GM19455 (cell line): ENCODE measurements around the gene DPYD.

Experiments used
- ATAC-seq: cut with Tn5 transposase; IDR thresholded peaks from one replicate; pipeline ENCODE4 v1.9.1; 2021; ENCODE audit not compliant: unreplicated experiment

DPYD gene

GRCh38 chr1:97844552-97845089 is 76.2 kb downstream of the DPYD start:
- no peak for ATAC-seq

GRCh38 chr1:97841338-97841737 is 79.5 kb downstream of the DPYD start:
- ATAC-seq: no peak

GRCh38 chr1:97837161-97837560 is 83.7 kb downstream of the DPYD start:
- no peak for ATAC-seq

GRCh38 chr1:97834899-97835298 is 85.9 kb downstream of the DPYD start:
- ATAC-seq: no peak

GRCh38 chr1:97833881-97834280 is 87.0 kb downstream of the DPYD start:
- ATAC-seq: no peak

GRCh38 chr1:97832481-97832880 is 88.4 kb downstream of the DPYD start:
- ATAC-seq: no peak

GRCh38 chr1:97827887-97828286 is 92.9 kb downstream of the DPYD start:
- no peak for ATAC-seq

GRCh38 chr1:97826820-97827219 is 94.0 kb downstream of the DPYD start:
- no peak for ATAC-seq

GRCh38 chr1:97824624-97825023 is 96.2 kb downstream of the DPYD start:
- no peak for ATAC-seq

- ATAC-seq: no peak
Observed at GRCh38 chr1:97824200-97824599, 96.6 kb downstream of the DPYD start.

- no peak for ATAC-seq
Observed at GRCh38 chr1:97820470-97821188, 100.2 kb downstream of the DPYD start.

- no peak for ATAC-seq
Observed at GRCh38 chr1:97816927-97817326, 103.9 kb downstream of the DPYD start.

- no peak for ATAC-seq
Observed at GRCh38 chr1:97814804-97815203, 106.0 kb downstream of the DPYD start.

GRCh38 chr1:97814121-97814520 is 106.7 kb downstream of the DPYD start:
- no peak for ATAC-seq

GRCh38 chr1:97812076-97812475 is 108.8 kb downstream of the DPYD start:
- no peak for ATAC-seq

GRCh38 chr1:97806996-97807520 is 113.8 kb downstream of the DPYD start:
- no peak for ATAC-seq

- no peak for ATAC-seq
Observed at GRCh38 chr1:97806326-97806725, 114.5 kb downstream of the DPYD start.

- no peak for ATAC-seq
Observed at GRCh38 chr1:97805093-97805492, 115.7 kb downstream of the DPYD start.

GRCh38 chr1:97803026-97803425 is 117.8 kb downstream of the DPYD start:
- ATAC-seq: no peak

- ATAC-seq: no peak
Observed at GRCh38 chr1:97802011-97802410, 118.8 kb downstream of the DPYD start.

GRCh38 chr1:97797403-97798183 is 123.2 kb downstream of the DPYD start:
- ATAC-seq: no peak

GRCh38 chr1:97796711-97797110 is 124.1 kb downstream of the DPYD start:
- no peak for ATAC-seq
